Left lung (tissue), 10 donors: ENCODE data around the gene CASKIN1. TPM values are rescaled to one million over a fixed set of nuclear protein-coding genes. Genes with fewer than 3 reads are reported as not detected.

Source experiments
- ATAC-seq: fragments of 200-7000 bp; cut with Tn5 transposase; one replicate; pipeline ENCODE4 v1.9.1; 2020; ENCODE audit warnings: moderate library complexity
- DNase-seq, 4 donors: peaks; one replicate each; pipeline ENCODE4 v3.0.0-alpha.2; 2013 to 2020
- H3K27ac ChIP-seq, 2 donors: fragments of 200-600 bp; sonication (generic) in 1 of 2; one replicate each; pipeline versions ENCODE4 v1.5.0 to v1.8.0; 2020 to 2021
- H3K27me3 ChIP-seq, 2 donors: fragments of 200-600 bp; sonication (generic) in 1 of 2; one replicate each; pipeline versions ENCODE4 v1.5.0 to v1.8.0; 2020 to 2021
- H3K36me3 ChIP-seq, 2 donors: fragments of 200-600 bp; sonication (generic) in 1 of 2; one replicate each; pipeline versions ENCODE4 v1.5.0 to v1.8.0; 2020 to 2021
- H3K4me1 ChIP-seq, 2 donors: fragments of 200-600 bp; one replicate each; pipeline ENCODE4 v1.8.0; 2021
- H3K4me3 ChIP-seq, 2 donors: fragments of 200-600 bp; sonication (generic) in 1 of 2; one replicate each; pipeline versions ENCODE4 v1.5.0 to v1.8.0; 2020 to 2021; ENCODE audit warnings: mild to moderate bottlenecking in 1 of 2
- H3K9me3 ChIP-seq, 2 donors: fragments of 200-600 bp; sonication (generic) in 1 of 2; one replicate each; pipeline versions ENCODE4 v1.5.0 to v1.8.0; 2020 to 2021
- CTCF ChIP-seq, 2 donors: fragments of 200-600 bp; sonication (generic) in 1 of 2; IDR thresholded peaks; one replicate each; pipeline versions ENCODE4 v1.5.0 to v1.8.0; 2021; ENCODE audit warnings: antibody characterized with exemption in 2 of 2
- intact Hi-C, 2 donors: fragments of 100-400 bp; cut with DNase I; formaldehyde crosslinking; loops; one replicate each; pipeline versions ENCODE4 v1.11.2 to v1.14.2; 2022
- polyA plus RNA-seq, 6 donors: library from polyadenylated mRNA; unstranded; fragments of 120-200 nt; gene quantifications; one replicate each; pipeline ENCODE4 v1.2.1, GENCODE V29; 2013; ENCODE audit not compliant: insufficient read length in 6 of 6
- total RNA-seq, 2 donors: library from RNA; stranded (reverse); fragmentation: NEBNext Ultra II Directional; extraction: Animal tissue kit (Norgen Biotek cat#: 25700); gene quantifications; one replicate each; pipeline ENCODE4 v1.2.1, GENCODE V29; 2021
- donor health status: DM: no; HTN: yes; CAD: no.
- donor health status: DM: no; HTN: no; CAD: no.

The CASKIN1 gene
- total and polyA plus RNA-seq, 8 donors: 0.05 to 0.56 (median 0.32) TPM

DNA sequence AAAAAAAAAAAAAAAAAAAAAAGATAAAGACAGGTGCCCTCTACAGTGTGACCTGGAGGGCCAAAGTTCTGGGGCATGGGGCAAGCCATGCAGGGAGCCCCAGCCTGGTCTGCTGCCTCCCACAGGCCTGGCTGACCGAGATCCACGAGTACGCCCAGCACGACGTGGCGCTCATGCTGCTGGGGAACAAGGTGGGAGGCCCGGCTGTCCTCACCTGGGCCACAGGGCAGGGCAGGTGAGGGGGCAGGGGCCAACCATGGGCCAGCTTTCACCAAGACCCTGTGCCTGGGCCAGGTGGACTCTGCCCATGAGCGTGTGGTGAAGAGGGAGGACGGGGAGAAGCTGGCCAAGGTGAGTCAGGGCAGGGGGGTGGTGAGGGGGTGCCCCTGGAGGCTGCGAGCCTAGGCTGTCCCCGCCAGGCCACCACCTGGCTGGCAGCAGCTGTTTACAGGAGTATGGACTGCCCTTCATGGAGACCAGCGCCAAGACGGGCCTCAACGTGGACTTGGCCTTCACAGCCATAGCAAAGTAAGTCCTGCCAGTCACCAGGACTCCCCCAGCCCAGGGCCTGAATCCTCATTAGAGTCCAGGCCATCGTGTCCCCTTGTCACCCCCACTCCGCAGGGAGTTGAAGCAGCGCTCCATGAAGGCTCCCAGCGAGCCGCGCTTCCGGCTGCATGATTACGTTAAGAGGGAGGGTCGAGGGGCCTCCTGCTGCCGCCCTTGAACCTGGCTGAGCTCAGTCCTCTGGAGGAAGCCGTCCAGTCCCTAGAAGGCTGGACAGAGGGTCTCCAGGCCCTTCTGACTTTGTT is 43.5 kb downstream of the CASKIN1 start:
- intact Hi-C loops: loop anchor here in 1 of 2 donors (5.0 kb wide), 1 partner anchor 131 kb away; no protein-coding TSS in a partner anchor
- no peak for ATAC-seq

GRCh38 chr16:2151188-2152091 is 45.0 kb downstream of the CASKIN1 start:
- TF ChIP-seq CTCF (IDR thresholded peaks at IDR 0.05): no peak
- Histone ChIP-seq H3K27me3 (peaks cover 0 to 26% of the 10 kb centered on the region in 2 donors), H3K27ac (no peak overlapping the region), H3K4me1 (peaks cover 48 to 70% of the 10 kb centered on the region in 2 donors), H3K9me3 (no peaks in the 10 kb centered on the region), H3K4me3 (peak overlapping the region in 1 of 2 donors; percentile 81), H3K36me3 (peaks cover 0 to 24% of the 10 kb centered on the region in 2 donors)
- DNase-seq: no peak
- no peak for ATAC-seq
- intact Hi-C loops: loop anchor here in 1 of 2 donors (5.0 kb wide), 1 partner anchor 129 kb away; no protein-coding TSS in a partner anchor

More for the DNA sequence above, 43.5 kb downstream of the CASKIN1 start:
- peak overlapping the region; percentile 81 to 95 for H3K4me3 ChIP-seq
- no peaks in the 10 kb centered on the region for H3K9me3 ChIP-seq
- peak overlapping the region; percentile 51 to 93 for H3K27ac ChIP-seq
- H3K4me1 ChIP-seq: peaks cover 58 to 80% of the 10 kb centered on the region in 2 donors
- TF ChIP-seq CTCF (IDR thresholded peaks at IDR 0.05): no peak
- peaks cover 0 to 23% of the 10 kb centered on the region in 2 donors for H3K27me3 ChIP-seq
- H3K36me3 ChIP-seq: peaks cover 0 to 24% of the 10 kb centered on the region in 2 donors
- peak in 1 of 4 donors; percentile 80 for DNase-seq

DNA sequence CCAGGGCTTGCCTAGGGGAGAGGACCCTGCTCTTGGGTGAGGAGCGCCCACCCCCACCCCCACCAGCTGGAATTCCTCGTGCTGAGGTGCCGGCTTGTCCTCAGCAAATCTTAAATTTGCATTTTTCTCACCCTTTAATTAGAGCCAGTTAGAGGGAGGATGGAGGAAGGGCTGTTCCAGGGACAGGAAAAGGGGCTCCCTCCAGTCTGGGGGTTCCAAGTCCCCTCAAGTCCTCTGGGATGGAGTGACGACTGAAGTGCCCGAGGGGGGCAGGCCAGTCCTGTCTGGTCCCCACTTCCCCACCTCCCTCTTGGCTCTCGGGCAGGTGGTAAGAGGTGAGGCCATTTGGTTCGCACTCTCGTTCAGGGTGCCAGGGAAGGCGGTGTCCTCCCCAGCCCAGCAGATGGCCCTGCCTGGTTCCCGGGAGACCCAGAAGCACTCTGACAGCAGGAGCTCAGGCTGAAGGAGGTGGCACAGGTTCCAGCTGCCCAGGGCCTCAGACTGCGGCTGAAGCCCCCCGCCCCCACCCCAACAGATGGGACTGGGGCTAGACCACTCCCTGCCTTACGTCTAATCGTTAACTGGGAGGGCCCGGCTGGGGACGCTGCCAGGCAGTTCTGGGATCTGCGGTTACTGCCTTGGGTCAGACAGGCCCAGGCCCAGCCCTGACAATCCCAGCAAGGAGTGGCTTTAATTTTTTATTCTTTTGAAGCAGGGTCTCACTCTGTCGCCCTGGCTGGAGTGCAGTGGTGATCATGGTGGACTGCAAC is 45.8 kb downstream of the CASKIN1 start:
- H3K9me3 ChIP-seq: no peaks in the 10 kb centered on the region
- H3K27me3 ChIP-seq: peaks cover 0 to 26% of the 10 kb centered on the region in 2 donors
- no peak overlapping the region for H3K4me3 ChIP-seq
- DNase-seq: peak in 1 of 4 donors; percentile 65
- H3K36me3 ChIP-seq: peaks cover 0 to 24% of the 10 kb centered on the region in 2 donors
- H3K27ac ChIP-seq: no peak overlapping the region
- no peak for TF ChIP-seq CTCF (IDR thresholded peaks at IDR 0.05)
- peaks cover 48 to 65% of the 10 kb centered on the region in 2 donors for H3K4me1 ChIP-seq
- intact Hi-C loops: loop anchor here in 1 of 2 donors (5.0 kb wide), 1 partner anchor 128 kb away; no protein-coding TSS in a partner anchor
- ATAC-seq: no peak

DNA sequence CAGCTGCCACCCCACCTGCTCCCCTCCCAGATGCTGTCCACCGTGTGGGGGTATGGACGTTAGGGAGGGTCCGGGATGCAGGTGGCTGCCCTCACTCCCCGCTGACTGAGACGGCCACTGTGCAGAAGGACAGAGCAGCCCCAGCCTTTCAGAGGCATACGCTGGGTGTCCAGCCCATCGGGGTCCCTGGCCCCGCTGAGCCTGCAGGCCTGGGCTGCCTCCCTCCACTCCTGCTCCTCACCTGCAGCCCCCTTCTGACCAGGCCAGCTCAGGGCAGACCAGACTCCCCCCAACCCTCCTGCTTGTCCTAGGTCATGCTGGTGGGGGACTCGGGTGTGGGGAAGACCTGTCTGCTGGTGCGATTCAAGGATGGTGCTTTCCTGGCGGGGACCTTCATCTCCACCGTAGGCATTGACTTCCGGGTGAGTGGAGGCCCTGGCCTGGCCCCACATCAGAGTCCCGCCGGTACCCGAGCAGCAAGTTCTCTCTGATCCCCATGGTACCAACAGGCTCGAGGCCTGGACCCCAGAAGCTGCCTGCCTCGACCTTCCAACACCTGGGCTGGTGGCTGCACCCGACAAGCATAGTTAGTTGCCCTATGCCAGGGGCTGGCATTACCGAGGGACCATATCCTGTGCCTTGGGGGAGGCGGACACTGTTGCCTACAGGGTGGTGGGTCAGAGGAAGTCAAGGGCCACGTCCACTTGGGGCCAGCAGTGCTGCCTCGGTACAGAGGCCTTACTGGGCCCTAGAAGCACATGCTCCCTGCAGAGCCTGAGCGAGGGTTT is 46.6 kb downstream of the CASKIN1 start:
- intact Hi-C loops: loop anchor here in 1 of 2 donors (5.0 kb wide), 1 partner anchor 128 kb away; no protein-coding TSS in a partner anchor
- Histone ChIP-seq H3K27ac (no peak overlapping the region), H3K27me3 (peaks cover 0 to 26% of the 10 kb centered on the region in 2 donors), H3K9me3 (no peaks in the 10 kb centered on the region), H3K4me1 (peaks cover 48 to 65% of the 10 kb centered on the region in 2 donors), H3K36me3 (peaks cover 0 to 24% of the 10 kb centered on the region in 2 donors), H3K4me3 (peak overlapping the region in 1 of 2 donors; percentile 30)
- no peak for TF ChIP-seq CTCF (IDR thresholded peaks at IDR 0.05)
- DNase-seq: peak in 1 of 4 donors; percentile 66
- no peak for ATAC-seq
